Activated naive CD4-positive, alpha-beta T cell treated with Interleukin-2 at 50 U/mL for 16 hours (primary cell): ENCODE data around the gene GLTPD2.

Experiments used
- DNase-seq: peaks from one replicate; pipeline ENCODE4 v3.0.0-alpha.2; 2020

The GLTPD2 gene

GRCh38 chr17:4772235-4772613, 16.5 kb upstream of the GLTPD2 start:
- no peak for DNase-seq

- no peak for DNase-seq
Observed at GRCh38 chr17:4777969-4778760, 10.6 kb upstream of the GLTPD2 start.

GRCh38 chr17:4780325-4780955, 8.3 kb upstream of the GLTPD2 start:
- DNase-seq = no peak

- DNase-seq = no peak
Observed at GRCh38 chr17:4782652-4783051, 6.1 kb upstream of the GLTPD2 start.

- peak; percentile 22 for DNase-seq
Observed at GRCh38 chr17:4785311-4786105, 3.3 kb upstream of the GLTPD2 start.

- DNase-seq = no peak
Observed at GRCh38 chr17:4786106-4786511, 2.7 kb upstream of the GLTPD2 start, which contains the start of gene VMO1. TSS of gene VMO1 (minus strand) at chr17:4786364. CDS start at chr17:4786352, 12 bp downstream.

- DNase-seq = no peak
Observed at GRCh38 chr17:4786516-4786915, 2.2 kb upstream of the GLTPD2 start.

- no peak for DNase-seq
Observed at GRCh38 chr17:4788159-4788806, 481 bp upstream of the GLTPD2 start.

- no peak for DNase-seq
Observed at GRCh38 chr17:4789701-4789950, 862 bp downstream of the GLTPD2 start.

- peak; percentile 80 for DNase-seq
Observed at GRCh38 chr17:4789951-4790704, 1.4 kb downstream of the GLTPD2 start.

- DNase-seq = no peak
Observed at GRCh38 chr17:4790705-4791088, 1.9 kb downstream of the GLTPD2 start.

- no peak for DNase-seq
Observed at GRCh38 chr17:4795168-4795567, 6.4 kb downstream of the GLTPD2 start.

GRCh38 chr17:4796552-4796920, 7.8 kb downstream of the GLTPD2 start:
- peak; percentile 46 for DNase-seq

- no peak for DNase-seq
Observed at GRCh38 chr17:4800462-4801196, 11.9 kb downstream of the GLTPD2 start.

- DNase-seq = no peak
Observed at GRCh38 chr17:4802228-4802627, 13.5 kb downstream of the GLTPD2 start, which contains the start of gene C17orf114. TSS of gene C17orf114 (minus strand) at chr17:4802328.

- DNase-seq = no peak
Observed at GRCh38 chr17:4806456-4806776, 17.7 kb downstream of the GLTPD2 start.

GRCh38 chr17:4806777-4807604, 18.2 kb downstream of the GLTPD2 start, which contains the start of gene PLD2:
TSS of gene PLD2 (plus strand) at chr17:4807152. CDS start at chr17:4807773, 621 bp downstream.
- DNase-seq = peak; percentile 88

- no peak for DNase-seq
Observed at GRCh38 chr17:4807605-4808377, 19.0 kb downstream of the GLTPD2 start.

- DNase-seq = no peak
Observed at GRCh38 chr17:4808378-4808767, 19.6 kb downstream of the GLTPD2 start.

- no peak for DNase-seq
Observed at GRCh38 chr17:4810696-4811290, 22.0 kb downstream of the GLTPD2 start.
